HG03432 (cell line): ENCODE results near the gene KPNB1.

Source experiments
- ATAC-seq: cut with Tn5 transposase; IDR thresholded peaks from one replicate; pipeline ENCODE4 v1.9.1; 2021; ENCODE audit warnings: mild to moderate bottlenecking, moderate library complexity; ENCODE audit not compliant: unreplicated experiment

The KPNB1 gene

DNA sequence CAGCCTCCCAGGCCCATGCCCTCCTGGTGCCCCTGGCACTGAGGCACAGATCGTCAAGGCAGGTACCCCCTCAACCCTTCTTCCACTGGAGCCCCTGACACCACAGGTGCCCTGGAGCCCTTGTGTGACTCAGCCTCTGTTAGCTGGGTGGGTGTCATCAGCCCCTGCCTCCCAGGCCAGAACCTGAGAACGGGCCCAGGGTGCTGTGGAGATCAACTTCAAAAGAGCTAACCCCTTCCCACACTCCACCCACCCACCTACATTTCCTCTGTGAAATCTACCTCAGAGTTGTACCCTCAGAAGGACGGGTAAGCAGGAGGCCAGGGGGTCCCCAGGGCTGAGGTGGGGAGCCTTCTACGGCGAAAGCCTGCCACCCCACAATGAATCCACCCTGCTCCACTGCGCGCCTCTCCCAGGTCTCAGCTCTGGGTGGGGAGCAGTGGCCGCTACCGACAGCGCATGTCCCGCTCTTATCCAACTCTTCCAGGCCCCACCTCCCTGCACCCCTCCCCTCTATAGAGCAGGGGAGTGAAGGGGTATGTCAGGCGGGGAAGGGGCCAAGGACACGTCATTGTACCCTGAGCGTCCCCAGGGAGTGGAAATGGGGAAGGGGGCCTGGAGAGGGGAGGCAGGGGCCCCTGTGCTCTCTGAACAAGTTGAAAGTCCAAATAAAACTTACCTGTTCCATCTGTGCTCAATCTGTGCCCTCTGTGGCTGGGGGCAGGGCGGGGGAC is 61.8 kb downstream of the KPNB1 start:
- ATAC-seq: no peak

DNA sequence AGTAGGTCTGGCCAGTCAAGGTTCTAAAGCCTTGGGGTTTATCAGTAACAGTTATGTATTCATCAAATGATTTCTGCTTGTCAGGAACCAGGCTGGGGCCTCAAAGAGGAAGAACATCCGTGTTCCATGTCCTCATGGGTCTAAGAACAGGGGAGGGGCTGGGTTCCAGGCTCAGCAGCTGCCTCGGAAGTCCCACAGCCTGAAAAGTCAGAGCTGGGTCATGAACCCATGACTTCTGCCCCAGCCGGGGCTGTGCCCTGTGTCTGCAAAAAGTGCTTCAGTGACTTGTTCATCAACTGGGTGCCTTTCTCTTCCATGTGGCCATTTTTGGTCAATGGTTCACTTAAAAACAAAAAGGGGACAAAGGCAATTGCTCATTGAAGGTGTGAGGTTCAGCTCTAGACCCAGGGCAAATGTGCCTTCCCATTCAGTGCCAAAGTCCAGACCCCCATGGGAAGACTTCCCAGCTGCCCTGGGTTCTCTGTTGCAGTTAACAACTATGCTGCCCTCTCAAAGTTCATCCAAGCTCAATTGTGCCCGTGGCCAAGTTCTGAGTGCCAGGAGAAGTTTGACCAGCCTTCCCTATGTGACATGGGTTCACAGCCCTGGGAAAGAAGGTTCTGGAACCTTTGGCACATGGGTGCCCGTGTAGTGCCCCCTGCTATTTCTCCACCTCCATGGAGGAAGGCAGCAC is 62.8 kb downstream of the KPNB1 start:
- no peak for ATAC-seq

DNA sequence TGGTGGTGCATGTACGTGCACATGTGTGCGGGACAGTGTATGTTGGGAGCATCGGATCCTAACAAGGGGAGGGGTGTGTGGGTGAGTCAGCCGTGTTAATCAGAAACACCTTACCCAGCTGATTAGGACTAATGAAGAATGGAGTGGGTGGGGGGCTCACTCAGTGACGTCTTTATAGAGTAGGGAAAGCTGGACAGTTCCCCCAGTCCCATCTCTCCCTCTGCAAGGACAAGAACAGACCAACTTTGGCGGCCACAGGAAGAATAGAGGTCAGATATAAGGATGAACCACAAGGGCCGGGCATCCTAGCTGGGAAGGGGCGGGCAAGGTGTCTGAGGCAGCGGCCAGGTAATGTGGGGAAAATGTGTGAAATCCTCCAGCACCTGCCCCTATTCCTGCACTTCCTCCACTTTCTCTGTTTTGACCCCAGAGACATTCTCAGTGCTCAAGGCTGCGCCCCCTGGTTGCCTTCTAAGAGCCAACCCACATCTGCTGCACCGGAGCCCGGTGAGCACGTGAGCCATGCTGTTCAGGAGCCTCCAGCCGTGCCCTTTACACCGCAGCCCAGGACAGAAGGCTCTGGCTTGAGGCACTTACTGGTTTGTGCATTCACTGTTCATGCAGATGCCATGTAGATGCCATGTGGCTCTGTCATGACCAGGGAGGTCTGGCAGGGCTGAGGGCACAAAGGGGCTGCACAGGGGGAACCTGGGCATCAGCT is 64.4 kb downstream of the KPNB1 start:
- ATAC-seq: no peak

DNA sequence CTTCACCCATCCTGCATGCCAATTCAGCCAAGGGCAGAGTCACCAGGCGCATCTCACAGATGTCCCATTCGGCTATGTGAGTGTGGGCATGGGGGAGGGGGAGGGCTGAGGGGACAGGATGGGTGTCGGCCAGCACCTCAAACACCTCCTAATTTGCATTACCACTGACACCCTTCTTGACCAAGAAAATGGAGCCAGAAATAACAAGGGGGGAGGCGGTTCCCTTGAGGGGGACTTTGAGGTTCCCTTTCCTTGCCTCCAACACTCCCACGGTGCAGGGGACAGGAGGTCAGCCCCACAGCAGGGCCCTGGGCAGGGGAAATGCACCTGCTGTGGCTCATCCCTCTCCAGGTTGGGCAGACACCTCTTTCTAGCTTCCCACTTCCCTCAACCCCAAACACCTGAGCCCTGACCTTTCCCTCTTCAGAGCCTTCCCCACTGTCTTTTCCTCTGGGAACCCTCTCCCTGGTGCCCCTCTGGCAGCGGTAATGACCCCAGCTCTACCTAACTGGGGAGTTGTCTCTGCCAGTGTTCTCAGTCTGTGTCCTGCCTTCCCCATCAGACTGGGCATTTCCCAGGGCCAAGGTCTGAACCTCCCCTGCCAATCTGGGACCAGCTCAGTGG is 65.2 kb downstream of the KPNB1 start:
- ATAC-seq: no peak

DNA sequence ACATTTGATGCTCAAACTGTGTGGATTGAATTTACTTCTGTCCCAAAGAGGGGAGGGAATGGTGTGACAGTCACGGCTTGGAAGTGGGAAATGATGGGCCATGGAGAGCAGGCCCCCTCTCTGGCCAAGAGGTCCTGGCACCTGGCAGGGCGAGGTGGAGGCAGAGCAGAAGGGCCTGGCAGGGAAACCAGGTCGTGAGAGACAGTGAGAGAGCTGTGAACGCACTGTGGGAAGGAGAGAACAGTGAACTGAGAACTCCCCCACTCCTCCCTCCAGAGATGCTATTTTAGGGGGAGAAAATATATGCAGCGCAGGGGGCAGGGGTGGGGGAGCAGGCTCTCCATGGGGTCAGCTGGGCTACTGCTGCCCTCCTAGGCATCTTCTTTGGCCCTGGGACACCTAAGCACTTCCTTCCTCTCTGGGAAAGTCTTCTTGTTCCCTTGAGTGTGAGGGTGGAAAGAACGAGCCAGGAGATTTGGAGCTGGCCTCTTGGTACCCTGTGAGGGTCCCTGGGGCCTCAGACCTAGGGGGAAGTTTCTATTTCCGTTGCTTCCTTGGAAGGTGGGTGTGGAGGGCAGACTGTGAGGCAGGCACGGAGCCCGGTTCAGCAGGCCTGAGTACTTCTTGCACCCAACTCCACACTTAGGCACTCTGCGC is 66.1 kb downstream of the KPNB1 start:
- ATAC-seq: no peak

DNA sequence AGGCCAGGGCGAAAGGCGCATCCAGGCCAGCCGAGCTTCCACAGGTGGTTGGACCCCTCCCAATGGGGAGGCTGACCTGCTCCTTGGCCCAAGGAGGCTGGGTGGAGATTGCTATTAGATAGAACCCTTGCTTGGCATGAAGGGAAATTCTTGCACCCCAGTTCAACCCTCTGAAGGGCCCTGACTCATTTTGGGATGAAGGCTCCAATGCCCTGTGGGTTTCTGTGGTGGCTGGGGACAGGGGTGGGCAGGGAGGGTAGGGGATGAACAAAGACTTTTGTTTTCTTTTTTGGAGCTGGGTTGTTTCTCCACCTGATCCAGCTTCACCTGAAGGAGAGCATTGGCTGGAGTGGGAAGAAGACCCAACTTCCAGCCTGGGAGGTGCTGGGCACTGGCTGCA is 66.7 kb downstream of the KPNB1 start:
- no peak for ATAC-seq

DNA sequence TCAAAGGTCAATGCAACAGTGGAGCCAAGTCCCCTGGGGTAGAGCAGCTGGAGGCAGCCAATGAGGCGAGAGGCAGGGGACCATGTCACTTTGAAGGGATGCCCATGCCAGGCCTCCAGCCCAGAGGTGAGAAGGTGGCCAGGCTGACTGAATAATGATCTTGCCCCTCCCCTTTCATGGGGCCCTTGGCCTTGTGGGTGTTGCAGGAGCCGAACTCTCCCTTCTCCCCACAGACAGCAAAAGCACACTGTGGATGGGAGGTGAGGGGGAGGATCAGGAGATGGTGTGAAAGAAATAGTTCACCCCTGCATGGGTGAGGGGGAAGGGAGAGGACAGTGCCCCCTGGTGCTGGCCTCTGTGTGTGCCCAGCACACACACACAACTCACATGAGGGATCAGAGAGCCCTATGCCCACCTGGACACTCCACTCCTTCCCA is 67.6 kb downstream of the KPNB1 start:
- no peak for ATAC-seq

DNA sequence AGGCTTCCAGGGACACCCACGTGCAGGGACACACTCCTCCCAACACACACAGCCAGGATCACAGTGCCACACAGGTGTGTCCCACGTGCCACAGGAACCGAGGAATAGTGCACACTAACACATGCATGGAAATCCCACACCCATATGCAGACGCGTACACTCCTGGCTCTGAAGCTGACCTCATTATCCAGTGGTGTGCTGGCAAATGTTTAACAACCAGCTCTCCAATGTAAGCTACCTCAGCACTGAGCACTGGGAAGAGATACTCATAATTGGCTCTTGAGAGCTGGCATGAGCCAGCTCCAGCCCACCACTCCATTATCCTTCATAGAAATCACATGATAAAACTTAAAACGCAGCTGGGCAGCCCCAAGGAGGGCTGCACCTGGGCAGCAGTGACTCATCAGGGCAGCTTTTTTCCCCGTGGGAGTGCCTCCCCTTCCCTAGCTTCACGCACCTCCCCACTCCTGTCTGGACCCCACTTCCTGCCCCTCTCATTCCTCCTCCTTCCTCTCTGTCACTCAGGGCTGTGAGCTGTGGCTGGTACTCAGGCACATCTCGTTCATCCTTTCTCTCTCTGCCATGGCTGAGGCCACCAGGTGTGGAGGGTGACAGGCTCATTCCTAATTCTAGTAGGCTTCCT is 68.4 kb downstream of the KPNB1 start:
- ATAC-seq: no peak

DNA sequence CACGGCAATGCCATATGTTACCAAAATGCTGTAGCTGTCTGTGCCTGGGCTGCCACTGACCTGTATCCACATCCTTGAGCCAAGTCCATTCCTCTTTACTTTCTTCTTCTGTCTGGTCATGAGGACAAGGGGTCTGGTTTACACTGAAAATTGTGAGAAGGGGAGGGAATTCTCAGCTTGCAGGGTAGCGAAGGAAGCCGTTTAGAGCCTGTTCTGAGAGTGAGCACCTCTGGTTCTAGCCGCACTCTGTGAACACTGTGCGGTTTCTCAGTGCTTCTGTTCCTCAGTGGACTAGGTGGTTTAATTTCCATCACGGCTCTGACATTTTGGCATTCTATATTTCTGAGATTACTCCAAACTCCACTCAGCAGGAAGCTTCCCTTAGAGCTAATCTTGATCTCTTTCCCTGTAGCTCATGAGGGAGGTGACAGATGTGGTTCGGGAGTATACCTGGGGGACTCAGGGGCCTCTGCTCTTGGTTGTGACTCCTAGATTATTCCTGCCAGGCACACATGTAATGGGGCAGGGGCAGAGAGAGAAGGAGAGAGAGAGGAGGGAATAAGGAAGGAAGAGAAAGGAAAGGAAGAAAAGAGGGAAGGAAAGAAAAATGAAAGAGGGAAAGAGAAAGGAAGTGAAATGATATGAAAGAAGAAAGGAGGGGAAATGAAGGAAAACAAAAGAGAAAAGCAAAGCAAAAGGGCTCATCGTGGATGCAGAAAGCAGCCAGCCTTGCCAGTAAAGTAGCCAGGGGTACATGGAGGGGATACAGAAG is 69.1 kb downstream of the KPNB1 start:
- no peak for ATAC-seq

DNA sequence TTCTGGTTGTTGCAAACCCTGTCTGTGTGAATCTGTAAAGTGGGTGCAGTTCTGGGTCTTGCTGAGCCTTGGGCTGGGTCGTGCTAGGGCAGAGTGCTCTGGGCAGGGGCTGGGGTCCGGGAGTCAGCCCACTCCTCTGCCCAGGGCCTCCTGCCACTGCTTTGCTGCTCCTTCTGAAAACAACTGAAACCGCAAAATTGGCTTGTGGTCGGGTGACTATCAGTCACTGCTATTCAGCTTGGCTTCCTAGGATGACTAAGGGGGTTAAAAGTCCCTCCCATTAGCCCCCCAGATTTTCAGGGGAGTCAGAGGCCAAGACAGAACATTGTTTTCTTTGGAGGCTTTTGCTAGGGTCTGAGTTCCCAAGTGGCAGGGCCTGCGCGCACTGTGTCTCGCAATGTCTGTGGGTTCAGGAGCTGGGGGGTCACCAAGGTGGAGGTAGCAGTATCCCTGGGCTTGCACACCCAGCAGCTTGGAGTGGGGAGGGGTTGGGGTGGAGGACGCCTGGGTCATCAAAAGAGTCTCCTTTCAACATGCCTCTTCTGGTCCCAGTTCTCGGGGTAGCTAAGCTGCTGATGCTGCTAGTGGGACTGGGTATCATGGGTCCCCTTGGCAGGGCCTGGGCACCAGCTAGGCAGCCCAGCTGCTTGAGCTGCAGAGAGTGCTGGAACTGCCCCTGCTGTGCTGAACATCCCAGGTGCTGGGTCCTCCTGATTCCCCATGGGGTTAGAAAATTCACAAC is 69.9 kb downstream of the KPNB1 start:
- no peak for ATAC-seq

DNA sequence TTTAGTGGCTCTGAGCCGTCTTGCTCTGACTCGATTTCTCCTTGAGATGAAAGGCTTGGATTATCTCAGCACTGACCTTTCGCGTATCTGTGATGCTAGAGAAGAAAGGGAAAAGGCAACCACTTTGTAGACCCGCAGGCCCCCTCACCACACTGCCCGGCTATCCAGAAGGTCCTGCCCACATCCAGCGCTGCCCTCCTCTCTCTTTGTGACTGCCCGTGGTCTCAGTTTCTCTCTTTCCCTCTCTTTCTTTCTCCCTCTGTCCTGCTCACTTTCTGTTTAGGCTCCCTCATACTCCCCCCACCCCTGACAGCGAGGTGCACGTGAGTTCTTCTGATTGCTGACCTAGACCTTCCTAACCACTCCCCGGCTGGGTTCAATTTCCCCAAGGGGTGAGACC is 70.5 kb downstream of the KPNB1 start:
- ATAC-seq: no peak

DNA sequence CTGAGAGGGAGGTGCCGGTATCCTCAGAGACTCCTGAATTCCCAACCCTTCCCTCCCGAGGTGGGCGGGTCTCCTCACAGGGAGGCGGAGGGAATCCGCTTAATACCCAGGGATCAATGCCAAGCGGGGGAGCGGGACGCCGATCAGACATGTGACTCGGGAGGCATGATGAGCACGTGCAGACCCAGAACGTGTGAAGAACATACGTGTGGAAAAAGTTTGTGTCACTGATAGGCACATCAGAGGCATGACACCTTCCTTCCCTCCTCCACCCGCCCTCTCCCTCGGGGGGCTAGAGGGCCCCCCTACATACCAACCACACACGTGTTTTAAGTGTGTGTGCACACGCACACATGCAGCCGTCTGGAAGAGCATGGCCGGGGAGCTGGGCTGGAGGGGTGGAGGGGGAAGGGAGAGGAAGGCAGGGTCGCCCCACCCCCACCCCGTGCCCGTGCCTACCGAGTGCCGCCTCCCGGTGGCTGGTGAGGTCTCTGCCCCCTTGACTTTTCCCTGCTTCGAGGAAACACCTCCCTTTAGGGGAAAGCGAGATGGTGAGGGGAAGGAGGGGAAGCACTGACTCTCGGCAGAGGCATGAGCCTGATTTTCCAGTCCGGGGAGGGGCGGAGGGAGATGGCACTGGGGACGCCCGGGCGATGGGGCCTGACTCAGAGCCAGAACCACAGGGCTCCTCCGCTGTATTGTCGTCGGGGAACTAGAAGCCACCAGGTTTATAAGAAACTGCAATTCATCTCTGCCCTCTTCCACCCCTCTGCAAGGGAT is 71.2 kb downstream of the KPNB1 start:
- no peak for ATAC-seq

DNA sequence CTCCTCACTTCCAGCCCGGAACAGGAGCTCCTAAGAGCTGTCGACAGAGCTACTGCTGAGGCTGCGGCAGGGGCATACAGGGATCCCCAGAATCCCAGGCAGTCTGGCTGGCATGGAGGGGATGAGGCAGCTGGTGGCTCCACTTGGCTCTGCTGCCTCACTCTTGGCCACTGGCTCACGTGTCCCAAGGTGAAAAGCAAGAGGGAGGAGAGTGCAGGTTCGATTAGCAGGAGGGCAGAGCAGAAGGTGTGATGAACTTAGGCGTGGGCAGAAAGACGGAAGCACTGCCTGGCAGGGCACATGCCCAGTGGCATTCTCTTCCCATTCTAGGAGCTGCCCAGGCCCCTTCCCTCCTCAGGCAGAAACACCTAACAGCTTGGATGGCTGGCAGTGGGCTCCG is 72.0 kb downstream of the KPNB1 start:
- no peak for ATAC-seq

DNA sequence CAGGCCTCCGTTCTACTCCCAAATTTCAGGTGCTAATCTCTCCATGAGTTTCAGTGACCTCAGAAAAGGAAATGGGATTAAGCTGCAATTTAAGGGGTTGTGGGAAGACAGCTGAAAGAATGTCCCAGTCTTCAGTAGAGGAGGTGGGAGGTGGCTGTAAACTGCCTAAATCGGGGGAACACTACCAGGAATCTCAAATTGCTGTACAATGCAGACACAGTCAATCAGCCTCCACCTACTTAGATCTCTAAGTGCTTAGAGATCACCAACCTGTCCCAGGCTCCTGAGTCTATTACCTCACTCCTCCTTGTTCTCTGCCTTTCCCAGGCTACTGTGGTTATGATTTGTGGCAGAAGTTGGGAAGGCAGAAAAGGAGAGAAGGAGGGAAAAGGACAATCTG is 75.0 kb downstream of the KPNB1 start:
- no peak for ATAC-seq

DNA sequence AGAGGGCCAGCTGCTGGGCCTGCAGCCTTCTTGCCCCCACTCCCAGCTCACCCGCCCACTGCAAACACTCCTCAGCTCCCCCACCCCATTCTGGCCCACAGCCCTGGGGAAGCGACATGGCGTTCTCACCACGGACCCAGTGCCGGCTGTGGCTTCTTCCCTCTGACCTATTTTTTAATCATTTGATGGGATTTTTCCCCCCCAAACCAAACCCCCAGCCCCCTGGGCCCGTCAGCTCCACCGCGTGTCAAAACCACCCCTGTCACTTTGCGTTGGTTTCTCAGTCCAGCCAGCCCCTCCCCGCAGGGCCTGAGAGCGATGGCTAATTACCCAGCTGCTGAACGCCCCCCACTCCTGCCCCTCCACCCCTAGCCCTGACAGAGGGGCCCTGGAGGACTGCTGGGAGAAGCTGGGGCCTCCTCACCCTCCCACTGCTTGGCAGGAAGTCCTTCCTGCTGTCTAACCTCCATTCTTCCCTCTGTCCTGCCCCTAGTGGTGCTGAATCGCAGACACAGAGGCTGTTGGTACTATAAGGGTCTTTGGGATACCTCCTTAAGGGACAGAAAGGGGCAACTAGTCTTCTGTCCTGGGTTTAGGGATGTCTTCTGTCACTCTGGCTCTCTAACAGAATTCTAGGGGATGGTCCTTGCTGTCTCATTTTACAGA is 75.9 kb downstream of the KPNB1 start:
- ATAC-seq: no peak

DNA sequence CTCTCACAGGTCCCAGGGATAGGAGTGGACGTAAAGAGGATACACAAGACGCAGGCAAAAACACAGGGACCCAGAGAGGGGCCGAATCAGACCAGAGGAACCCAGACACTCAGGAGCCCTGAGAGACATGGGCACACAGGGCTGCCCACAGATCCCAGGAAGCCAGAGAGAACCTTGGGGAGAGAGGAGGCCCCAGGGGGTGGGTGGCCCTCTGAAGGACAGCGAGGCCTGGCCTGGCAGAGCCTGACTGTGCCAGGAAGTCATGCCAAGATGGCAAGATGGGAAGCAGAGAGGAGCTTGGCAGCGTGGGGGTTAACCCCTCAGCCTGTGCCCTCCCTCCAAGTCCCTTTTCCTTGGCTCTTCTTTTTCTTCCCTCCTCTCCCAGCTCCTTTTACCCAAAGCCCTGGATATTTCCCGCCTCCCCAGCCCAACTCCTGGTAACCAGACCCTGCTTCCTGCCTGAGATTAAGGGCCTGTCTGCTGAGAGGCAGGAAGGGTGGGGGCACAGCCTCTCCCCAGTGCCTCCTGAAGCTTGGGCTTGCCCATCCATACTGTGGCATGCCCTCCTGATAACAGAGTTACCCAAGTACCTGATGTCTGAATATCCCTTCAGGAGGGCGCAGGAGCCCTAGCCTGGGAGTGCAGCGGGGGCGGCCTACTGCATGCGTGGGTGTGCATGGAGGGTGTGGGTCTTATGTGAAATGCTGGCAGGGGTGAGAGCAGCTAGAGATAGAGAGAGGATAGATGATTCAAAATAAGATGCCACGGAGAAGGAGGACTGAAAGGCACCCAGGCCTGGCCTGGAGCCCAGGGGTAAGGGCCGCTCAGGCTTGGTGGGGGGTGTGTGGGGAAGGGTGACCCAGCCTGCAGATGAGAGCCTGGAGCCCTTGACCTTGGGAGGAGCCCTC is 77.3 kb downstream of the KPNB1 start:
- ATAC-seq: no peak

DNA sequence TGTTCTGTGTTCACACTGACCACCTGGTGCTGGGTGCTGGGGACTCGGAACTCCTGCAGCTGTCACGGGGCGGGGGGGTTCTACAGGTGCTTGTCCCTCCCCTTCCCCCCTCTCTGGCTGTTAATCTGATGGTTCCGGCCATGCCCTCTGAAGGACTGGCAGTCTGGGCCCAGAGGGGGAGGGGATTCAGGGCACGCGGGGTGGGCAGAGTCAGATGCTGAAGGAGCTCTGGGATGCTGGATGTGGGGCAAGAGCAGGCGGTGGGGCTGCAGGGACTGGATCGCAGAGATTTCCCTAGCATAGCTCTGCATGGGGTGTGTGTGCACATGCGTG is 78.0 kb downstream of the KPNB1 start:
- ATAC-seq: no peak
